Measurements from ENCODE around the gene IPMK.

- no peak for TF ChIP-seq CTCF (conservative IDR thresholded peaks at IDR 0.05; ENCODE audit: low read length)
- TF ChIP-seq EZH2phosphoT487 (IDR thresholded peaks at IDR 0.05; ENCODE audit: borderline replicate concordance, low read depth, low read length), result no peak
These were observed 26.3 kb downstream of the IPMK start for GRCh38 chr10:58241346-58241745.
